ENCODE measurements around the gene TSSK3. TPM values are rescaled to one million over a fixed set of nuclear protein-coding genes. Genes with fewer than 3 reads are reported as not detected.
A peak's percentile ranks its signal among the peaks of the same experiment; 100 is the strongest.

TSSK3 gene
- total RNA-seq, 4 donors from 2014 or later: 0.35 to 21.3 TPM; not detected in 2

- H3K9me3 ChIP-seq: no peaks in the 10 kb centered on the region
- peak overlapping the region; percentile 90 to 96 for H3K27ac ChIP-seq
- no peaks in the 10 kb centered on the region for H3K36me3 ChIP-seq
- intact Hi-C loops (cut with DNase I; ENCODE audit: low total_unique reads): no loop called here
- H3K27me3 ChIP-seq: no peaks in the 10 kb centered on the region
- H3K4me1 ChIP-seq: peaks cover 12 to 28% of the 10 kb centered on the region in 2 donors
- no peak for TF ChIP-seq CTCF (IDR thresholded peaks at IDR 0.05)
- peak; percentile 86 to 97 for TF ChIP-seq POLR2A (IDR thresholded peaks at IDR 0.05)
- H3K4me3 ChIP-seq: peak overlapping the region; percentile 42 to 69
- peak; percentile 94 to 96 for DNase-seq
Measured at GRCh38 chr1:32351399-32352238, 10.7 kb upstream of the TSSK3 start.

- DNase-seq: no peak
- no peak for TF ChIP-seq POLR2A (IDR thresholded peaks at IDR 0.05)
- no peak for TF ChIP-seq CTCF (IDR thresholded peaks at IDR 0.05)
- intact Hi-C loops (cut with DNase I; ENCODE audit: low total_unique reads): no loop called here
- Histone ChIP-seq H3K4me3 (peak overlapping the region; percentile 42 to 69), H3K4me1 (peaks cover 12 to 28% of the 10 kb centered on the region in 2 donors), H3K27me3 (no peaks in the 10 kb centered on the region), H3K27ac (peak overlapping the region; percentile 90 to 96), H3K36me3 (no peaks in the 10 kb centered on the region), H3K9me3 (no peaks in the 10 kb centered on the region)
Measured at GRCh38 chr1:32352239-32352745, 10.0 kb upstream of the TSSK3 start.

GRCh38 chr1:32352831-32353383 lies 9.4 kb upstream of the TSSK3 start:
- H3K4me3 ChIP-seq: no peak overlapping the region
- DNase-seq: no peak
- TF ChIP-seq POLR2A (IDR thresholded peaks at IDR 0.05): no peak
- no peak for TF ChIP-seq CTCF (IDR thresholded peaks at IDR 0.05)
- H3K36me3 ChIP-seq: no peaks in the 10 kb centered on the region
- H3K4me1 ChIP-seq: peaks cover 12 to 28% of the 10 kb centered on the region in 2 donors
- no peaks in the 10 kb centered on the region for H3K27me3 ChIP-seq
- H3K27ac ChIP-seq: peak overlapping the region; percentile 90 to 96
- intact Hi-C loops (cut with DNase I; ENCODE audit: low total_unique reads): no loop called here
- H3K9me3 ChIP-seq: no peaks in the 10 kb centered on the region

- TF ChIP-seq POLR2A (IDR thresholded peaks at IDR 0.05) (no peak), CTCF (IDR thresholded peaks at IDR 0.05) (no peak)
- peak in 1 of 2 donors; percentile 52 for DNase-seq
- intact Hi-C loops (cut with DNase I; ENCODE audit: low total_unique reads): no loop called here
- Histone ChIP-seq H3K4me1 (peaks cover 12 to 28% of the 10 kb centered on the region in 2 donors), H3K27ac (peak overlapping the region; percentile 90 to 96), H3K27me3 (no peaks in the 10 kb centered on the region), H3K9me3 (no peaks in the 10 kb centered on the region), H3K4me3 (no peak overlapping the region), H3K36me3 (no peaks in the 10 kb centered on the region)
Measured at GRCh38 chr1:32353431-32353830, 8.9 kb upstream of the TSSK3 start.

All from uterus (tissue), 4 donors.